ENCODE data around the gene RHOF. TPM values are rescaled to one million over a fixed set of nuclear protein-coding genes. Genes with fewer than 3 reads are reported as not detected.
A peak's percentile ranks its signal among the peaks of the same experiment; 100 is the strongest.

Gene RHOF
- total RNA-seq, 1 donor from 2014 or later = 9.6 TPM

- no peak for DNase-seq (ENCODE audit: low spot score)
- Mint-ChIP-seq H3K36me3 (ENCODE audit: low read depth) (peaks cover 22% of the 10 kb centered on the region), H3K27me3 (ENCODE audit: low read depth) (no peaks in the 10 kb centered on the region), H3K4me3 (ENCODE audit: unreplicated experiment) (no peak overlapping the region), H3K27ac (ENCODE audit: unreplicated experiment) (no peak overlapping the region), H3K9me3 (ENCODE audit: low read depth) (no peaks in the 10 kb centered on the region), H3K4me1 (ENCODE audit: low read depth) (no peaks in the 10 kb centered on the region)
- TF ChIP-seq CTCF (IDR thresholded peaks at IDR 0.05) = peak; percentile 29
Measured at GRCh38 chr12:121823101-121823726, 29.7 kb upstream of the RHOF start.

GRCh38 chr12:121822393-121823100, 29.1 kb upstream of the RHOF start:
- H3K4me1 Mint-ChIP-seq (ENCODE audit: low read depth) = no peaks in the 10 kb centered on the region
- no peaks in the 10 kb centered on the region for H3K9me3 Mint-ChIP-seq (ENCODE audit: low read depth)
- peaks cover 26% of the 10 kb centered on the region for H3K36me3 Mint-ChIP-seq (ENCODE audit: low read depth)
- no peak overlapping the region for H3K27ac Mint-ChIP-seq (ENCODE audit: unreplicated experiment)
- TF ChIP-seq CTCF (IDR thresholded peaks at IDR 0.05) = no peak
- no peak overlapping the region for H3K4me3 Mint-ChIP-seq (ENCODE audit: unreplicated experiment)
- DNase-seq (ENCODE audit: low spot score) = no peak
- no peaks in the 10 kb centered on the region for H3K27me3 Mint-ChIP-seq (ENCODE audit: low read depth)

- Mint-ChIP-seq H3K9me3 (ENCODE audit: low read depth) (no peaks in the 10 kb centered on the region), H3K4me1 (ENCODE audit: low read depth) (no peaks in the 10 kb centered on the region), H3K27ac (ENCODE audit: unreplicated experiment) (no peak overlapping the region), H3K4me3 (ENCODE audit: unreplicated experiment) (no peak overlapping the region), H3K36me3 (ENCODE audit: low read depth) (peaks cover 20% of the 10 kb centered on the region), H3K27me3 (ENCODE audit: low read depth) (no peaks in the 10 kb centered on the region)
- no peak for DNase-seq (ENCODE audit: low spot score)
- no peak for TF ChIP-seq CTCF (IDR thresholded peaks at IDR 0.05)
Measured at GRCh38 chr12:121820056-121820455, 26.6 kb upstream of the RHOF start.

GRCh38 chr12:121819212-121819949, 25.9 kb upstream of the RHOF start:
- Mint-ChIP-seq H3K9me3 (ENCODE audit: low read depth) (no peaks in the 10 kb centered on the region), H3K27me3 (ENCODE audit: low read depth) (no peaks in the 10 kb centered on the region), H3K27ac (ENCODE audit: unreplicated experiment) (no peak overlapping the region), H3K36me3 (ENCODE audit: low read depth) (peaks cover 20% of the 10 kb centered on the region), H3K4me1 (ENCODE audit: low read depth) (no peaks in the 10 kb centered on the region), H3K4me3 (ENCODE audit: unreplicated experiment) (no peak overlapping the region)
- TF ChIP-seq CTCF (IDR thresholded peaks at IDR 0.05) = no peak
- no peak for DNase-seq (ENCODE audit: low spot score)

- Mint-ChIP-seq H3K4me1 (ENCODE audit: low read depth) (peaks cover 12% of the 10 kb centered on the region), H3K4me3 (ENCODE audit: unreplicated experiment) (no peak overlapping the region), H3K27me3 (ENCODE audit: low read depth) (no peaks in the 10 kb centered on the region), H3K9me3 (ENCODE audit: low read depth) (no peaks in the 10 kb centered on the region), H3K27ac (ENCODE audit: unreplicated experiment) (no peak overlapping the region), H3K36me3 (ENCODE audit: low read depth) (peaks cover 20% of the 10 kb centered on the region)
- TF ChIP-seq CTCF (IDR thresholded peaks at IDR 0.05) = no peak
- no peak for DNase-seq (ENCODE audit: low spot score)
Measured at GRCh38 chr12:121817648-121818043, 24.2 kb upstream of the RHOF start.
